HFF-Myc (cell line): Measurements from ENCODE around the gene DNAJA1.

Source experiments
- DNase-seq: peaks from one replicate; pipeline ENCODE4 v3.0.0-alpha.2; 2011; ENCODE audit warnings: low read depth; ENCODE audit errors: extremely low read depth
- H3K4me3 ChIP-seq: replicated peaks from 2 replicates; pipeline ENCODE4 v1.5.1; 2011; ENCODE audit warnings: low read depth, mild to moderate bottlenecking, control low read depth, low read length
- TF ChIP-seq, protein P1 (sequence below): IDR thresholded peaks from 2 replicates; pipeline ENCODE4 v1.5.1; 2012; ENCODE audit warnings: mild to moderate bottlenecking, low read depth, low read length, control low read depth; ENCODE audit errors: missing control alignments

Gene DNAJA1

DNA sequence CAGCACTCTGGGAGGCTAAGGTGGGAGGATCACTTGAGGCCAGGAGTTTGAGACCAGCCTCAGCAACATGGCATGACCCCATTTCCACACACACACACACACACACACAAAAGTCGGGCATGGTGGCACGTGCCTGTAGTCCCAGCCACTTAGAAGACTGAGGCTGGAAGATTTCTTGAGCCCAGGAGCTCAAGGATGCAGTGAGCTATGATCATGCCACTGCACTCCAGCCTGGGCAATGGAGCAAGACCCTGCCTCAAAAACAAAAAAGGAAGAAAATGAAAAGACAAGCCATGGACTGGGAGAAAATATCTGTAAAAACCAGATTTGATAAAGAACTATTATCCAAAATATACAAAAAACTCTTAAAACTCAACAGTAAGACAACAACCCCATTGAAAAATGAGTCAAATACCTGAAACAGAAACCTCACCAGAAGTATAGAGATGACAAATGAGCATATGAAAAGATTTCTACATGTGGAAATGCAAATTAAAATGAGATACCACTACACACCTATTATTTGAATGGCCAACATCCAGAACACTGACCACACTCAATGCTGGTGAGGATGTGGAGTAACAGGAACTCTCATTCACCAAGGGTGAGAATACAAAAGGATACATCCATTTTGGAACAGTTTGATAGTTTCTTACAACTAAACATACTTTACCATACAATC, 24.7 kb downstream of the DNAJA1 start:
- TF ChIP-seq, protein P1, sequence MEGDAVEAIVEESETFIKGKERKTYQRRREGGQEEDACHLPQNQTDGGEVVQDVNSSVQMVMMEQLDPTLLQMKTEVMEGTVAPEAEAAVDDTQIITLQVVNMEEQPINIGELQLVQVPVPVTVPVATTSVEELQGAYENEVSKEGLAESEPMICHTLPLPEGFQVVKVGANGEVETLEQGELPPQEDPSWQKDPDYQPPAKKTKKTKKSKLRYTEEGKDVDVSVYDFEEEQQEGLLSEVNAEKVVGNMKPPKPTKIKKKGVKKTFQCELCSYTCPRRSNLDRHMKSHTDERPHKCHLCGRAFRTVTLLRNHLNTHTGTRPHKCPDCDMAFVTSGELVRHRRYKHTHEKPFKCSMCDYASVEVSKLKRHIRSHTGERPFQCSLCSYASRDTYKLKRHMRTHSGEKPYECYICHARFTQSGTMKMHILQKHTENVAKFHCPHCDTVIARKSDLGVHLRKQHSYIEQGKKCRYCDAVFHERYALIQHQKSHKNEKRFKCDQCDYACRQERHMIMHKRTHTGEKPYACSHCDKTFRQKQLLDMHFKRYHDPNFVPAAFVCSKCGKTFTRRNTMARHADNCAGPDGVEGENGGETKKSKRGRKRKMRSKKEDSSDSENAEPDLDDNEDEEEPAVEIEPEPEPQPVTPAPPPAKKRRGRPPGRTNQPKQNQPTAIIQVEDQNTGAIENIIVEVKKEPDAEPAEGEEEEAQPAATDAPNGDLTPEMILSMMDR: no peak
- no peak for DNase-seq
- no peak overlapping the region for H3K4me3 ChIP-seq

DNA sequence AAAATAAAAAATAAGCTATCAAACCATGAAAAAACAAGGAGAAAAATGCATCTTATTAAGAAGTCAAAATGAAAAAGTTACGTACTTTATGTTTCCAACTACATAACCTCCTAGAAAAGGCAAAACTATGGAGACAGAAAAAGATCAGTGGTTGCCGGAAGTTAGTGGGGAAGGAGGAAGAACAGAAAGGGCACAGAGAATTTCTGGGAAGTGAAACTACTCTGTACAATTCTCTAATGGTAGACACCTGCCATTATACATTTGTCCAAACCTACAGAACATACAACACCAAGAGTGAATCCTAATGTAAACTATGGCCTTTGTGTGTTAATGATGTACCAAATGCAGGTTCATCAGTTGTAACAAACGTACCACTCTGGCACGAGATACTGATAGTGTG, 26.1 kb downstream of the DNAJA1 start:
- DNase-seq: no peak
- no peak overlapping the region for H3K4me3 ChIP-seq
- TF ChIP-seq, protein P1: no peak

DNA sequence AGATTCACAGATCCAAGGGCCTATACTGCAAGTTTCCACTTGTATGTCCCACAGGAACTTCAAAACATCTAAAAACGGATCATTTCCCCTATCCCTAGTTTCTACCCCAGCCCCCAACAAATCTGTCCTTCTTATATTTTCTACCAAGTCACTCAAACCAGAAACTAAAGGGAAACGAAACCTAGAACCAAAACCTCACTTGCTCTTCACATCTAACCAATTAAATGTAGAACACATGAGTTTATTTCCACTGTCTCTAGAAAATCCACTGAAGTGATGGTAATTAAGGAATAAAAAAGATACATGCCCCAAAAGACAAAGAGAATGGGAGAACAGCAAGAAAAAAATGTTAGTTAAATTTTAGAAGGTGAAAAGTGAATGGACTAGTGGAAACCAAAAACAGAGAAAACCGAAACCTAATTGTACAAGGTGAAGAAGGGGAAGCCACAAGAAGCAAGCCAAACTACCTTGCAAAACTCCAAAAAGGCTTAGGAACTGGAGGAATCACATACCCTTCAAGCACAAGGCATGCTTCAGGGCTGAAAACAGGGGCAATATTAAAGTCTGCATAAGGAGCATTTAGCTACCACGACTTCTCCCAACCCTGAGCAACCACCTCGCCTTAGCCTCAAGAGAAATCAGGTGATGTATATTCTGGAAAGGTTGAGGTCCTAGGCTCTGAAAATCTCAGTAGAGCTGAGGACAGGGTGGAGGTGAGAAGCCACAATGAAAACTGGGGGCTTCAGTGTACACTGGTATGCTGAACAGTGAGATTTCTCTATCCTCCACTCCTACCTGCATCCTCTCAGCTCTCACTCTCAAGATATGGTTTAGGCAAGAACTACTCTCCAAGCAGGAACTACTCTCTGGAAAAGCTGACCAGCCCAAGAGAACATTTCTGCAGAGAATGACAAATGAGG, 40.3 kb downstream of the DNAJA1 start:
- no peak overlapping the region for H3K4me3 ChIP-seq
- TF ChIP-seq, protein P1: no peak
- DNase-seq: no peak

DNA sequence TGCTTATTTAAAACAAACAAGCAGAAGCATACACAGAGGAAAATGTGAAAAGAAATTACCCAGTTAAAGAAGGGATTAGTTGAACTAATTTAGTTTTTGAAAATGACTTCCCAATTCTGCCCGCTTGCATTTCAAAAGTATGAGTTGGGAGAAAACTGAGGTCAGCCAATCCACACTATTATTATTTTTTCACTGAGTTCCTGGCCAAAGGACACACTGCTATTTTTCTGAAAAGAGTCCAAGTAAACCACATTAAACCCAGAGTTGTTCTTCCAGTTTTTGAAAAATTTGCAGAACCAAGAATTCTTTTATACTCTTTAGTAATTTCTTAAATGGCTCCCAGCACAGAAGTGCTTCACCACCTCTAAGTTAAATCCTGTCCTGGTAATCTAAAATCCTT, 43.9 kb downstream of the DNAJA1 start:
- no peak for DNase-seq
- TF ChIP-seq, protein P1: no peak

DNA sequence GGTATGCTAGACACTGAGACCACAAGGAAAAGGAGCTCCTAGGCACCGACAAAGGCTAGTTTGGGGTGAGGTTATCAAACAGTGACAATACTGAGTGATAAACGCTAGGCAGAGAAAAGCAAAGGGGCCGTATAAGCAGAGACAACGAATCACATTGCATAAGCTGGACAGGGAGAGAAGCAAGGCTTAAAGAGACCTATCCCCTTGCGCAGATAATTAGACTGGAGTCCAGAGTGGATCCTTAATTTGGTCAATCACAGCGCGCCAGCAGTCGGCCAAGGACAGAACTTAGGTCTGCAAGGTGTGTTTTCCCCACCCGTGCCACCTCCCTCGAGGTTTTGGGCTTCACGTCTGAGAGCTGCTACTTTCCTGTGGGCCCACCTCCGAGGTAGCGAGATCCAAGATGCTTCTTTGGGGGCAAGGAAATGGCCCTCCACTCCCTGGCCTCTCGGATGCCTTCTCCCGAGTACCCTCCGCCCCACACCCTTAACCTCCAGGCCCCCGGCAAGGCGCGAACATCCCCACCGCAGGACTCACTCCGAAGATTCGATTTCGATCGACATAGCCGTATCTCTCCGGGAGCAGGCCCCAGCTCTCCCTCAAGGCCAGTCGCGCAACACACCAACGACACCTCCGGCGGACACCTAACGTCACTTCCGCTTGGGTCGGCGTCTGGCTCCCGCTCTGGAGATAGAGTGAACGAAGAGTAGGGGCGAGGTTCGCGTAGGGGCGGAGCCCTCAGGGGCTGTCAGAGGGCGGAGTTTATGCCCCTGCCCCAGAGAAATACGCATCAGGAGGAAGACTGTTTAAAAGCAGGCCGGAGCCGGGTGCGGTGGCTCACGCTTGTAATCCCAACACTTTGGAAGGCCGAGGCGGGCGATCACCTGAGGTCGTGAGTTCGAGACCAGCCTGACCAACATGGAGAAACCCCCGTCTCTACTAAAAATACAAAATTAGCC, 51.3 kb downstream of the DNAJA1 start, which contains the start of gene SMU1:
Gene SMU1 (minus strand): TSS at position 629 of the 959 bp plus-strand sequence. CDS start 66 bp downstream, at position 563.
- DNase-seq: peak; percentile 95
- TF ChIP-seq, protein P1: no peak
- H3K4me3 ChIP-seq: peak within 1 kb of the TSS; percentile 90

More for the DNA sequence above, 43.9 kb downstream of the DNAJA1 start:
- H3K4me3 ChIP-seq: no peak overlapping the region

DNA sequence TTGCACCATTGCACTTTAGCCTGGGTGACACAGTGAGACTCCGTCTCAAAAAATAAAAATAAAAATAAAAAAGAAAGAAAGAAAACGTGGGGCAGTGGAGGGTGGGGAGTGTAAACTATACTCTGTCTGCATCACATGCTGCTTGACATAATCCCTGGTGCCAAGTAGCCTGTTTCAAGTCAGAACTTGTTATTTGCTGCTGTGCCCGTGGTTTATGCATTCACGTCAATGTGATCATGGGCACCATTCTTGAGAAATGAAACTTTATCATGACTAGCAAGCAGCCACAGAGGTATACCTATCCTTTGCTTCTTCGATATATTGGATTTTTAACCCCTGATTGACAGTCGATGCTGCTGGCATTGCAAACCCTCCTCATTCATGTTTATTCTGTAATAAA, 55.5 kb downstream of the DNAJA1 start:
- DNase-seq: no peak
- peak overlapping the region; percentile 20; the same call in 1 of the 2 replicates for H3K4me3 ChIP-seq
- TF ChIP-seq, protein P1: no peak
